Measurements from ENCODE around the gene AKR1B1. TPM values are rescaled to one million over a fixed set of nuclear protein-coding genes. Genes with fewer than 3 reads are reported as not detected.

Gene AKR1B1
- total RNA-seq, 1 donor from 2014 or later = 88.9 TPM

DNA sequence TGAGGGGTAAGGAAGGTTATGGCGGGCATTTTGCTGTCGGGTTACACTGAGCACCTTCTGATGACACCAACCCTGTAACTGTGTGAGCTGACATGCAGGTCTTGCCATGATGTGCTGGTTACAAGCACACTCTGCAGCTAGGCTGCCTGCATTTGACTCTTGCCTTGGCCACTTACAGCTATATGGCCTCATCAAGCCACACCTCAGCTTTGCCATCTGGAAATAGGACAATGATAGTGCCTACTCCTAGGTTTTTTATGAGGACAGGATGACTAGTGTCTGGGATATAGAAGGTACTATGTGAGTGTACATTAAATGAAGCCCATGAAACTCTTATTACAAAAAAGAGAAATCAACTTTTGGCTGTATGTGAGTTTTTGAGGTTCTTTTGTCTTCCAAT, 58.0 kb downstream of the AKR1B1 start:
- POLR2A ChIA-PET = no interaction called here
- CTCF ChIA-PET = no interaction called here
- Mint-ChIP-seq H3K36me3 (ENCODE audit: low read depth) (no peaks in the 10 kb centered on the region), H3K27me3 (peaks cover 8% of the 10 kb centered on the region), H3K9me3 (peaks cover 7% of the 10 kb centered on the region), H3K27ac (no peak overlapping the region), H3K4me1 (no peaks in the 10 kb centered on the region), H3K4me3 (no peak overlapping the region)
- TF ChIP-seq, protein P1, sequence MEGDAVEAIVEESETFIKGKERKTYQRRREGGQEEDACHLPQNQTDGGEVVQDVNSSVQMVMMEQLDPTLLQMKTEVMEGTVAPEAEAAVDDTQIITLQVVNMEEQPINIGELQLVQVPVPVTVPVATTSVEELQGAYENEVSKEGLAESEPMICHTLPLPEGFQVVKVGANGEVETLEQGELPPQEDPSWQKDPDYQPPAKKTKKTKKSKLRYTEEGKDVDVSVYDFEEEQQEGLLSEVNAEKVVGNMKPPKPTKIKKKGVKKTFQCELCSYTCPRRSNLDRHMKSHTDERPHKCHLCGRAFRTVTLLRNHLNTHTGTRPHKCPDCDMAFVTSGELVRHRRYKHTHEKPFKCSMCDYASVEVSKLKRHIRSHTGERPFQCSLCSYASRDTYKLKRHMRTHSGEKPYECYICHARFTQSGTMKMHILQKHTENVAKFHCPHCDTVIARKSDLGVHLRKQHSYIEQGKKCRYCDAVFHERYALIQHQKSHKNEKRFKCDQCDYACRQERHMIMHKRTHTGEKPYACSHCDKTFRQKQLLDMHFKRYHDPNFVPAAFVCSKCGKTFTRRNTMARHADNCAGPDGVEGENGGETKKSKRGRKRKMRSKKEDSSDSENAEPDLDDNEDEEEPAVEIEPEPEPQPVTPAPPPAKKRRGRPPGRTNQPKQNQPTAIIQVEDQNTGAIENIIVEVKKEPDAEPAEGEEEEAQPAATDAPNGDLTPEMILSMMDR (IDR thresholded peaks at IDR 0.05) = no peak
- intact Hi-C loops (cut with micrococcal nuclease) = no loop called here
- ATAC-seq (ENCODE audit: low read depth) (no peak), DNase-seq (no peak)

DNA sequence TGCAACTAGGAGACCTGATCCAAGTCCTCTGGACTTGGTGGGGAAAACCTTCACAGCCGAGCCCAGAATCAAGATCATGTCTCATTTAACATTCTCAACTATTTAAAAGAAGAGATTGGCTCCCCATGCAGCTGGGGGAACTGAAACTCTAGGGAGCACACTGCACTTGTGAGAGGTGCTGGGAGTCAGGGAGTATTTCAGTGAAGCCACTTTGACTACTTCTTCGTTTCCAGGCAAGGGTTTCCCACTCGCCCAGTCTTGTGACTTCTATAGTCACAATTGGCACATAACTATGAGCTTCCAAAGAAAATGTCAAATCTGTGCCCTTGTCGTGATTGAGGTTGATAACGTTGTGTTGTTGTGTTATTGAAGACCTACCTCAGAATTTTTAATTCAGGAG, 62.9 kb downstream of the AKR1B1 start:
- POLR2A ChIA-PET = no interaction called here
- Mint-ChIP-seq H3K9me3 (no peaks in the 10 kb centered on the region), H3K27ac (no peak overlapping the region), H3K27me3 (peaks cover 8% of the 10 kb centered on the region), H3K4me1 (no peaks in the 10 kb centered on the region), H3K36me3 (ENCODE audit: low read depth) (no peaks in the 10 kb centered on the region), H3K4me3 (no peak overlapping the region)
- intact Hi-C loops (cut with micrococcal nuclease) = no loop called here
- TF ChIP-seq, protein P1 (IDR thresholded peaks at IDR 0.05) = no peak
- CTCF ChIA-PET = no interaction called here
- DNase-seq (no peak), ATAC-seq (ENCODE audit: low read depth) (no peak)

DNA sequence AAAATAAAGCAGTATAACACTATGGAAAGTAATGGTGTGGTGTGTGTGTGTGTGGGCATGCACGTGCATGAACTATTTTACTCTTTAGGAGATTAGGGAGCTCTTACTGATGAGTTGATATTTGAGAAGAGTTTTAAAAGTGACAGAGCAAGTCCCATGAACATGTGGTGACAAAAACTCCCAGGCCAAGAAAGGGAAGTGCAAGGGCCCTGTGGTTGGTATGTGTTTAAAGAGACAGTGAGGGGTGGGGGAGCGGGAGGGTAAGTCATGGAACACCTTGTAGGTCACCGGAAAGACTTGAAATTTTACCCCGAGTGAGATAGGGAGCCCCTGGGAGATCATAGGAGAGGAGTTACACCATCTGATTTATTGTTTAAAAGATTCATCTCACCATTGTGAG, 63.3 kb downstream of the AKR1B1 start:
- Mint-ChIP-seq H3K4me3 (no peak overlapping the region), H3K27me3 (peaks cover 5% of the 10 kb centered on the region), H3K27ac (no peak overlapping the region), H3K36me3 (ENCODE audit: low read depth) (no peaks in the 10 kb centered on the region), H3K9me3 (no peaks in the 10 kb centered on the region), H3K4me1 (no peaks in the 10 kb centered on the region)
- ChIA-PET POLR2A (no interaction called here), CTCF (no interaction called here)
- no peak for DNase-seq
- TF ChIP-seq, protein P1 (IDR thresholded peaks at IDR 0.05) = no peak
- ATAC-seq (ENCODE audit: low read depth) = no peak
- intact Hi-C loops (cut with micrococcal nuclease) = no loop called here

DNA sequence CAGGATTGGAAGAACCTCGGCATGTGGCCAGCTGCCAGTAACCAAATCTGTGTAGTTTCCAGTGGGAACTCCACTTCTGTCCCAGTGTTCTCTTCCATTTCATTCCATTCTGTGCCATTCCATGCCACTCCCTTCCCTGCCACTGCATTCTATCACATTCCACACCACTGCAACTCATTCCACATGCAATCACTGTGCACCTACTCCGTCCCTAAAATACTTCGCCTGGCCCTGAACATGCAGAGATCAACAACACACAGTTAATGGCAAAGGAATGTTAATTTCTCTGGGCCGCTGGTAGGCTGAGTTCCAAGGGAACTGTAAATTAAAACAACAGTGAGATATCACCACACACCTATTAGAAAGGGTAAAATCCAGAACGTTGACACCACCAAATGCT, 64.8 kb downstream of the AKR1B1 start:
- H3K27me3 Mint-ChIP-seq = peaks cover 5% of the 10 kb centered on the region
- TF ChIP-seq, protein P1 (IDR thresholded peaks at IDR 0.05) = no peak
- ATAC-seq (ENCODE audit: low read depth) (no peak), DNase-seq (no peak)
- H3K36me3 Mint-ChIP-seq (ENCODE audit: low read depth) = no peaks in the 10 kb centered on the region
- no peaks in the 10 kb centered on the region for H3K9me3 Mint-ChIP-seq
- H3K4me1 Mint-ChIP-seq = no peaks in the 10 kb centered on the region
- intact Hi-C loops (cut with micrococcal nuclease) = no loop called here
- CTCF ChIA-PET = no interaction called here
- H3K27ac Mint-ChIP-seq = no peak overlapping the region
- no peak overlapping the region for H3K4me3 Mint-ChIP-seq
- POLR2A ChIA-PET = no interaction called here

Other genes starting within 250 kb of the AKR1B1 start
- 17.1 and 22.0 TPM in 2 replicates for gene SLC35B4, start 142.2 kb downstream of the AKR1B1 start, total RNA-seq
- not detected in 2 replicates for gene AKR1B10, start 68.5 kb upstream of the AKR1B1 start, total RNA-seq
- gene AKR1B15, start 90.0 kb upstream of the AKR1B1 start, total RNA-seq = not detected in 2 replicates
- 10.1 and 10.2 TPM in 2 replicates for gene BPGM, start 187.8 kb upstream of the AKR1B1 start, total RNA-seq

Measured in activated B cell treated with CpG ODN at 0.5 μM for 24 hours (primary cell).